Panc1 (cell line): ENCODE data around the gene IL1RAPL1.

Experiments used
- POLR2AphosphoS5 ChIP-seq: IDR thresholded peaks from 2 replicates; pipeline ENCODE4 v1.6.1; 2012; ENCODE audit warnings: mild to moderate bottlenecking, low read depth, low read length, moderate library complexity
- REST ChIP-seq, 2 experiments: IDR thresholded peaks; 2 replicates each; pipeline ENCODE4 v1.6.1; 2011 to 2012; ENCODE audit warnings: low read depth in 2 of 2, control low read depth in 1 of 2, low read length in 1 of 2, mild to moderate bottlenecking in 1 of 2, moderate library complexity in 1 of 2; ENCODE audit not compliant: insufficient read depth in 1 of 2
- SIN3A ChIP-seq: IDR thresholded peaks from 2 replicates; pipeline ENCODE4 v1.6.1; 2012; ENCODE audit warnings: low read depth, mild to moderate bottlenecking, low read length, moderate library complexity, borderline replicate concordance; ENCODE audit not compliant: insufficient read depth
- TCF7L2 ChIP-seq: IDR thresholded peaks from 2 replicates; pipeline ENCODE4 v1.6.1; 2011; ENCODE audit warnings: mild to moderate bottlenecking, low read depth, low read length, inconsistent platforms
- TF ChIP-seq, protein P1 (sequence below): fragments of 450-650 bp; IDR thresholded peaks from 2 replicates; pipeline ENCODE4 v1.5.1; 2017; ENCODE audit warnings: mild to moderate bottlenecking

DNA sequence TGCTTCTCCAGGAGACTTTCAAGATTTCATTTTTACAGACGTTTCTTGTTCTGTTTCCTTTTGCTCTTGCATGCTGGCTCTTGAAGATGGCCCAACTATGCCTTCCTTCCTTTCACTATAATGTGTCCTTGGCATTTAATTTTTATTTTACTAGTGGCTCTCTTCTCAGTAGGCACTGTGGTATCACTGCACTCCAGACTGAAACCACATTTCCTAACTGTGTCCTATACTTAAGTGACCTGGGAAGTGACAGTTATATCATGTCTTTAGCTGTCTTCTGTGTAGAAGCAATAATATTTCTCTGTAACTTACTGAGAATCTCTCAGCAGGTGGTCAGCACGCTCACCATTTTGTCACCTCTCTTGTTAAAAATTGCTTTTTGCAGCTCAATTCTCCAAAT is 168.9 kb downstream of the IL1RAPL1 start:
- TF ChIP-seq, protein P1, sequence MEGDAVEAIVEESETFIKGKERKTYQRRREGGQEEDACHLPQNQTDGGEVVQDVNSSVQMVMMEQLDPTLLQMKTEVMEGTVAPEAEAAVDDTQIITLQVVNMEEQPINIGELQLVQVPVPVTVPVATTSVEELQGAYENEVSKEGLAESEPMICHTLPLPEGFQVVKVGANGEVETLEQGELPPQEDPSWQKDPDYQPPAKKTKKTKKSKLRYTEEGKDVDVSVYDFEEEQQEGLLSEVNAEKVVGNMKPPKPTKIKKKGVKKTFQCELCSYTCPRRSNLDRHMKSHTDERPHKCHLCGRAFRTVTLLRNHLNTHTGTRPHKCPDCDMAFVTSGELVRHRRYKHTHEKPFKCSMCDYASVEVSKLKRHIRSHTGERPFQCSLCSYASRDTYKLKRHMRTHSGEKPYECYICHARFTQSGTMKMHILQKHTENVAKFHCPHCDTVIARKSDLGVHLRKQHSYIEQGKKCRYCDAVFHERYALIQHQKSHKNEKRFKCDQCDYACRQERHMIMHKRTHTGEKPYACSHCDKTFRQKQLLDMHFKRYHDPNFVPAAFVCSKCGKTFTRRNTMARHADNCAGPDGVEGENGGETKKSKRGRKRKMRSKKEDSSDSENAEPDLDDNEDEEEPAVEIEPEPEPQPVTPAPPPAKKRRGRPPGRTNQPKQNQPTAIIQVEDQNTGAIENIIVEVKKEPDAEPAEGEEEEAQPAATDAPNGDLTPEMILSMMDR = no peak
- TF ChIP-seq SIN3A (no peak), POLR2AphosphoS5 (no peak), REST (IDR thresholded peaks at IDR 0.05; ENCODE audit: insufficient read depth in 1 of 2, low read depth in 2 of 2, low read length in 1 of 2) (no peak), TCF7L2 (no peak)
